Choroid plexus epithelial cell (primary cell): ENCODE data around the gene SLC16A14.

Source experiments
- DNase-seq: peaks from one replicate; pipeline ENCODE4 v3.0.0-alpha.2; 2010; ENCODE audit warnings: low read depth
- H3K4me3 ChIP-seq: 2 replicates; pipeline ENCODE4 v1.5.1; 2011; ENCODE audit warnings: low read depth, mild to moderate bottlenecking, control low read depth, low read length, moderate library complexity
- CTCF ChIP-seq: conservative IDR thresholded peaks from 2 replicates; pipeline ENCODE4 v1.5.1; 2011; ENCODE audit warnings: low read depth, mild to moderate bottlenecking, control low read depth, inconsistent platforms, low read length, moderate library complexity

Gene SLC16A14

DNA sequence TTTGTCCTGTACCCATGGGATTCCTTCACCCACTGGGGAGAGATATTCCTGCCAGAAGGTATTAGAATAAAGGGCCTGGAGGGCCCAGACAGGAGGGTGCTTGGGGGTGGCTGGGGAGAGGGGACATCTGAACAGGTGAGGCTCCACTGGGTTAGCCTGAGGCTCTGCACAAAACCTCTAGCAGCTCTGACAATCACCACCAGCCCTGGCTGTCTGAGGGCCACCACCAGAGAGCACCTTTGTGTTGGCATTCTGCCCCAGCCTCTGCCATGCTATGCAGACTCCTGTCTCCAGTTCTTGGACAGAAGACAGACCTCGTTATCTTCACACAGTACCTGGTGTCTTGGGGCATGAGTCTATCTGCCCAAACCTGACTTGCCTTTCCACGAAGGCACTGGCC, 25.3 kb downstream of the SLC16A14 start:
- no peak for TF ChIP-seq CTCF
- DNase-seq: no peak
- H3K4me3 ChIP-seq: no peak overlapping the region

- H3K4me3 ChIP-seq: no peak overlapping the region
- no peak for TF ChIP-seq CTCF
- no peak for DNase-seq
Measured at GRCh38 chr2:230043025-230043424, 25.7 kb downstream of the SLC16A14 start.

GRCh38 chr2:230042195-230042594, 26.5 kb downstream of the SLC16A14 start:
- DNase-seq: no peak
- TF ChIP-seq CTCF: no peak

GRCh38 chr2:230023313-230023712, 45.4 kb downstream of the SLC16A14 start:
- no peak for DNase-seq
- H3K4me3 ChIP-seq: no peak overlapping the region
- no peak for TF ChIP-seq CTCF

More at GRCh38 chr2:230042195-230042594, 26.5 kb downstream of the SLC16A14 start:
- no peak overlapping the region for H3K4me3 ChIP-seq

- TF ChIP-seq CTCF: no peak
- no peak overlapping the region for H3K4me3 ChIP-seq
- no peak for DNase-seq
Measured at GRCh38 chr2:230019742-230020141, 49.0 kb downstream of the SLC16A14 start.

DNA sequence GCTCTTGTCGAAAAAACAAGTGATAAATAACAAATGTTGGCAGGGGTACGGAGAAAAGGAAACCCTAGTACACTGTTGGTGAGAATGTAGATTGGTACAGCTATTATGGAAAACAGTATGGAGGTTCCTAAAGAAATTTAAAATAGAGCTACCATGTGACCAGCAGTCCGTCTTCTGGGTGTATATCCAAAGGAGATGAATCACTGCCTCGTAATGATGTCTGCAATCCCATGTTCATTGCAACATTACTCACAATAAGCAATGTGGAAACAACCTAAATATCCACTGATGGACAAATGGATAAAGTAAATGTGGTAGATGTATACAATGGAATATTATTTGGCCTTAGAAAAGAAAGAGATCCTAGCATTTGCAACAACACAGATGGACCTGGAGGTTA, 50.6 kb downstream of the SLC16A14 start:
- peak; percentile 88 for DNase-seq
- no peak for TF ChIP-seq CTCF
- H3K4me3 ChIP-seq: no peak overlapping the region

- TF ChIP-seq CTCF: no peak
Measured at GRCh38 chr2:230016844-230017243, 51.9 kb downstream of the SLC16A14 start.

More at GRCh38 chr2:230016844-230017243, 51.9 kb downstream of the SLC16A14 start:
- no peak overlapping the region for H3K4me3 ChIP-seq
- peak; percentile 4 for DNase-seq
